NCI-H2081 (cell line): ENCODE data around the gene TRAK1.

Source experiments
- DNase-seq, 2 experiments: peaks; one replicate each; lab custom pipeline; 2025; lab: John Stamatoyannopoulos, UW

Gene TRAK1

DNA sequence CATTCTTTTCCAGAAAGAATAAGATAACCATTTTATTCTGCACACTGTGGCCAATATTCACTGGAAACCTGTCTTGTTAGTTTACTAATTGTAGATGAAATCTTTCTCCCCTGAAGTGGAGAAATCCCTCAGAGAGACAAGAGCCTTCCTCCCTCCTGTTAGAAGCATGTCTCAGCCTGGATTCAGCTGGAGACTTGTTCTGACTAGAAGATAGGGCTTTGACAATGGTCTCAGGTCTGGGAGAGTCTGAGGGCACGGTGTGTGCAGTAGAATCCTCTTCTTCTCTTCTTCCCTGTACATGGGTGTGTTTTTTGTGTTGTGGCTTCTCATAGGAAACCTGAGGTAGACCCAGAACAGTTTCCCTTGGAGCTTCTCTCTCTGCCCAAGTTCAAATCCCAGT, 154.9 kb downstream of the TRAK1 start:
- no peak for DNase-seq

DNA sequence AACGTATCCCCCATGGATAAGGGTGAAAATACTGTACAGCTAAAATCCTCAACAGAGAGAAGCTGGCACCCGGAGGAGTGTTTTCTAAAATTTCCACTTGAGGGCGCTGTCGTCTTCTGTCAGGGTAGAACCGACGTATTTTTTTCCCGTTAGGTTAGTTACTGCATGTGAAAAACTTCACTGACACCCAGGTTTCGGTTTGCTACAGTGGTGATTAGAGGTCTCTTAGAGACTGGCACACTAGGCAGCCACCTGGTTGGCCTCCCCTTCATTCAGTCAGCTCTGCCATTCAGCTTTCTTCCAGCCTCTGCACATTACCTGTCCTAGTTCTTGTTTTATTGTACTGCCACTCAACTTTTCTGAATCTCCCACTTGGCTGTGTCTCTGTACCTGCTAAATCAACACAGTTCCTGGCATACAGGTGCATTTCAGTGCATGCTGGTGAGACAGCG, 156.4 kb downstream of the TRAK1 start:
- peak; percentile 43 to 47 for DNase-seq

- DNase-seq, result no peak
These were observed 159.6 kb downstream of the TRAK1 start for GRCh38 chr3:42250761-42251160.

DNA sequence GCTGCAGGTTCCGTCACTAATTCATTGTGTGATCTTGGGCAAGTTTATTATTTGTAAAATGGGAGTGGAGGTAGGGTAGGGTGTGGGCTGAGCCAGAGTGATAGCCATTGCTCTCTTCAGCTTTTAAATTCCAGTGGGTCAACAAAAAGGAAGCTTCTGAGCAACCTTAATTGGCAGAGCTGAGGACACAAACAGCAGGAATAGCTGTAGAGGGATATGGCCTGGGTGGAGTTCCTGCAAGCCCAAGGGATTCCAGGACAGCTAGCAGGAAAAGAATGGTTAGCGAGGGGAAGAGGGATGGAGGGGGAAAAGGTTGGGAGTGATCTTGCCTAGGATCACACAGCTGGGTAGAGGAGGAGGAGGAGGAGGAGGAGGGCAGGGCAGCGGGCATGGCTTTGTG, 163.4 kb downstream of the TRAK1 start:
- DNase-seq, result no peak

GRCh38 chr3:42256135-42256819, 165.1 kb downstream of the TRAK1 start:
- no peak for DNase-seq

GRCh38 chr3:42257007-42257406, 165.8 kb downstream of the TRAK1 start:
- DNase-seq, result no peak

DNA sequence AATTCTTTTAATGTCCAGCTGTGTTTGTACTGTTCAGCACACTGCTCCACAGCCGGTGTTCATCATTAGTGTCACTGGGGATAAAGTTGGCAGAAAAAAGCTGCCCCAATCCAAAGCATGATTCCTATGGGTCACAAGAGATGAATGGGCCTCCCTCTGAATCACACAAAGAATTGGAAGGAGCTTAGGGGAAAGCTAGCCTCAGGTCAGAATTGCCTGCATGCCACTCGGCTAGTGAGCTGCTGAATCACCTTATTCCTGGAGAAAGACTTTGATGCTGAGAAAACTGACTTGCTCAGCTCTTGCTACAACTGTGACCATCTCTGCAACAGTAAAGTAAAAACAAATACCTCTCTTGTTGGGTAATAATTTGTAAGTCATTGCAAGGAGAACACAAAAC, 171.4 kb downstream of the TRAK1 start:
- DNase-seq, result no peak

DNA sequence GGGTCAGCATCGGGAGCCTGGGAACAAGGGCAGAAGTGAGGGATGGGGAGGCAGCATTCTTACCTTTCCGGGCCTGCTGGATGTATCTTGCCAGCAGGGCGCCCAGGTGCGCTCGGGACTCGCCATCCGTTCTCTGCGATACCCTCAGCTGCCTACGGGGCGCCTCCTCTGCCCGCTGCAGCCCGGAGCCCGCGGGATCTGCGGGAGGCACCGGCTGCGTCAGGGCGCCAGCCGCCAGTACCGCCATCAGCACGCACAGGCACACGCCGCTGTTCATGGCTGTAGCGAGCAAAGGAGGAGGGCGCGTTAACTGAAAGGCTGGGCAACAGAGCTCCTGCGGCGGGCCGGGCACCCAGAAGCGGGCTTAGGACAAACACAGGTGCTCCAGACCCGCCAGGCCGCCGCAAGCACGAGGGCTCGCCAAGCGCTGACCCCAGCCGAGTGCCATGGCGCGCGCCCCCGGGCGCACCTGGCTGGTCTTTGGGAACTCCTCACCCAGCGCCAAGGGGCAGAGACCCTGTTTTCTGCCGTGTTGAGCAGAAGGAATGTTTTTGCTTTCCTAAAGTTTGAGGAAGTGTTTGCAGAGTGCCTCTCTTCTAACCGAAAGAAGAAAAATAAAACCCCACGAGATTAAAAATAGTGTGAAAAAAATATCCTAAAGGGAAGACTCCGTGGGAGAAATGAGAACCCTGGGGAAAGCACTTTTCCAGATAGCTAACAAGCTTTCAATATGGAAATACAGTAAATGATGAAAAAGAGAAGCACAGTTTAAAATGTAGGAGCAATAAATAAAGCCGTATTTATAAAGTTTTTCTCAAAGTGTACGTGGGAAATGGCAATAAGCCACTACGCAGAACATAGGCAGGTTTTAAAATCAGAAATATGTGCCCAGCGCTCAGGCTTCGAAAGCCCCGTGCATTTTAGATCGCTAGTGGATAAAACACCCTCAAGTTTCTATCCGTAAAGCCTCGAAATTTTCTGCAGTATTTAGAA, 172.5 kb downstream of the TRAK1 start:
- DNase-seq, result peak; percentile 11 to 37

- DNase-seq, result peak in 1 of 2 experiments; percentile 20
These were observed 173.4 kb downstream of the TRAK1 start for GRCh38 chr3:42264399-42265058.

GRCh38 chr3:42265059-42265991, 174.2 kb downstream of the TRAK1 start:
- DNase-seq, result no peak

DNA sequence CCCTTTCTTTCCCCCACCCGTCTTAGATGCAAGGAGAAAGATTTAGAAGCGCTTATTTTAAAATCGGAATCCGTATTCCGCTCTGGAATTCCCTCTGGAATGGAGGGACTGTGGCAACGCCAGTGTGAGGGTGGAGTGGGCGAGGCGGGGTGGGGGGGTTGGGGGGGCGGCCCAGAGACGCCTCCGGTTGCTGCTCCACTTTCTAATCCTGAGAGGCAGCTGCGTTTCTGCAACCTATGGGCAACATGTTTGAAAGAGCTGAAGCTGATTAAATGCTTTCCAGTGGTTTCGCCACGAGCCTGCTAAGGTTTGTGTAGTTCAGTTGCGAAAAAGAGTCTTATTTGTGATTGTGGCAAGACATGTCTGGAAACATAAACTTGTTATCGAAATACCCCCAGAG, 174.9 kb downstream of the TRAK1 start, which contains the start of gene CCK:
Gene CCK, minus strand, starts transcription at position 101 of the 400 bp plus-strand sequence. CDS start 2,555 bp downstream, outside the sequence.
- no peak for DNase-seq

GRCh38 chr3:42267878-42268277, 176.7 kb downstream of the TRAK1 start:
- no peak for DNase-seq

DNA sequence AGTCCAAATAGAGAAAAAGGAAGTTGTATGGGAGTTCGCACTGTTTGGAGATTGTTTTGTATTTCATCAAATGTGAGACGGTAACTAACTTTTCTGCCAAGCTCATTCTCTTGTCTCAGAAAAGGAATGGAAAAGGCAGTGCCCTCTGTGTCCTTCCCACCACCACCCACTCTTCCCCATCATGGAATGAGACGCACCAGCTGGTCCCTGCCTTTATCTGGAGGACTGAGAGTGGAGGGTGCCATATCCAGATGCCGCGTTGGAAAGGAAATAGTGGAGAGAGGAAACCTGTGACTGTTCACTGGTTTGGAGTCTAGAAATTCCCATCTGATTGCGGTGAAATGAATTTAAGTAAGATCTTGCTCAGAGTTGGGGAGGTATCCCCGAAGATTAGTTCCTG, 178.5 kb downstream of the TRAK1 start:
- no peak for DNase-seq

- DNase-seq, result peak in 1 of 2 experiments; percentile 2
These were observed 179.4 kb downstream of the TRAK1 start for GRCh38 chr3:42270561-42270960.

DNA sequence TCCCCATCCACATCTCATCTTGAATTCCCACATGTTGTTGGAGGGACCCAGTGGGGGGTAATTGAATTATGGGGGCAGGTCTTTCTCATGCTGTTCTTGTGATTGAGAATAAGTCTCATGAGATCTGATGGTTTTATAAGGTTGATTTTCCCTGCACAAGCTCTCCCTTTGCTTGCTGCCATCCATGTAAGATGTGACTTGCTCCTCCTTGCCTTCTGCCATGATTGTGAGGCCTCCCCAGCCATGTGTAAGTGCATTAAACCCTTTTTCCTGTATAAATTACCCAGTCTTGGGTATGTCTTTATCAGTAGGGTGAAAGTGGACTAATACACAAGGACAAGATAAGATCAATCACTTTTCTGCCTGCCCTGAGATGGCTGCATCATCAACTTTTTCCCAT, 180.6 kb downstream of the TRAK1 start:
- no peak for DNase-seq

DNA sequence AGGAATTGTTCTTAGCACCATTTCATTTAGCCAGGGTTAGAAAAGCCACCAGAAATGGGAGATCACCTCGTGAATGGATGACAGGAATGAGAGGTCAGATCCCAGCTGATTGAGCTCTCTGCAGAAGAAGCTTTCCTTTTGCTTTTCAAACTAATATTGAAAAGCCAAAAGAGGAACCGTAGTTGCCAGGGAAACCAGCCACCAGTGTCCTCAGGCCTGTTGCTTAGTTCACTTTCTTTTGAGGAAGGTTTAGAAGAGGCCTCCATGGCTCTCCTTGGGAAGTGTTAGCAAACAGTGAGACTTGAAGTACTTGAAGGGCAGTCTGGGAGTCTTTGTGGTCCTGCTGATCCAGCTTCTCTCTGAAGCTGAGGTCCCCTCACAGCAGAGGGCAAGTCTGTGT, 182.2 kb downstream of the TRAK1 start:
- DNase-seq, result no peak

DNA sequence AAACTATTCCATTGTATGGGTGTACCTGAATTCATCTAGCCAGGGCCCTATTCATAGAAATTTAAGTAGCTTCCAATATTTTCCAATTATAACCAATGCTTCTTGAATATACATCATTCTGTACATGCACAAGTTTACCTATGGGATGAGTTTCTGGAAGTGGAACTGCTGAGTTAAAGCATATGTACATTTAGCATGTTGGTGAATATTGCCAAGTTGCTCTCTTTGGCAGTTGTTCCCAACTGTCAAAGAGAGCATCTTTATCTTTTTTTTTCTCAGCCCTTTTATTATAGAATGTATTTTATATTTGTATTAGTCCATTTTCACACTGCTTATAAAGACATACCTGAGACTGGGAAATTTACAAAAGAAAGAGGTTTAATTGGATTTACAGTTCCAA, 183.1 kb downstream of the TRAK1 start:
- no peak for DNase-seq

DNA sequence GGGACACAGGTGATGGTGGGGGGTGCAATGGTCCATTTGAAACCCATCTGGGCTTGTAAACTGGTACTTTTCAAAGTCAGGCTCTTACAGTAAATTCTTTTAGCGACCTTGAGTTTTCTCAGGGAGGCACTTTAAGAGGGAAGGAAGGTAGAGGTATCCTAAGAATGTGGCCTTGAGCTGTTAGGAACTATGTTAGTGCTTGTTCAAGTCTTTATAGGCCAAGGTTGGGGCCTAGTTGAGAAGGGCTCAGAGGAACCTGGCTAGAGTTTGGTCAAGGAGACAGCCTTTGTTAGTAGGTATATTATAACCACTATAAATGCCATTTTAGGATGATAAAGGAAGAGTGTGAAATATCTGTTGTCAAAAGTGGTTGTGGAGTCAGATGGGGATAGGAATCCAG, 184.1 kb downstream of the TRAK1 start:
- no peak for DNase-seq
